ENCODE results near the gene IQSEC3. TPM values are rescaled to one million over a fixed set of nuclear protein-coding genes. Genes with fewer than 3 reads are reported as not detected.
"Not testable (repeated sequence)": the region's sequence is repeated elsewhere in the genome, so short reads cannot be mapped to it uniquely, and the experiment has no call there.

The IQSEC3 gene
- total RNA-seq, 1 experiment from 2014 or later = not detected

GRCh38 chr12:77769-78383 is 11.3 kb downstream of the IQSEC3 start:
- not testable (repeated sequence) for DNase-seq (ENCODE audit: extremely low read depth, low read depth)

GRCh38 chr12:78981-79380 is 12.4 kb downstream of the IQSEC3 start:
- DNase-seq (ENCODE audit: extremely low read depth, low read depth) = no peak

- no peak for DNase-seq (ENCODE audit: extremely low read depth, low read depth)
Observed at GRCh38 chr12:80681-81190, 14.2 kb downstream of the IQSEC3 start.

- DNase-seq (ENCODE audit: extremely low read depth, low read depth) = no peak
Observed at GRCh38 chr12:82740-83139, 16.2 kb downstream of the IQSEC3 start.

GRCh38 chr12:84056-84455 is 17.5 kb downstream of the IQSEC3 start:
- no peak for DNase-seq (ENCODE audit: extremely low read depth, low read depth)

- DNase-seq (ENCODE audit: extremely low read depth, low read depth) = no peak
Observed at GRCh38 chr12:85191-85666, 18.7 kb downstream of the IQSEC3 start.

GRCh38 chr12:87315-87714 is 20.7 kb downstream of the IQSEC3 start:
- DNase-seq (ENCODE audit: extremely low read depth, low read depth) = no peak

- DNase-seq (ENCODE audit: extremely low read depth, low read depth) = no peak
Observed at GRCh38 chr12:87856-88255, 21.3 kb downstream of the IQSEC3 start.

- no peak for DNase-seq (ENCODE audit: extremely low read depth, low read depth)
Observed at GRCh38 chr12:89653-90052, 23.1 kb downstream of the IQSEC3 start.

- DNase-seq (ENCODE audit: extremely low read depth, low read depth) = no peak
Observed at GRCh38 chr12:91213-91612, 24.6 kb downstream of the IQSEC3 start.

GRCh38 chr12:93266-94005 is 26.9 kb downstream of the IQSEC3 start:
- no peak for DNase-seq (ENCODE audit: extremely low read depth, low read depth)

GRCh38 chr12:96543-96942 is 30.0 kb downstream of the IQSEC3 start:
- no peak for DNase-seq (ENCODE audit: extremely low read depth, low read depth)

GRCh38 chr12:98924-99352 is 32.4 kb downstream of the IQSEC3 start:
- DNase-seq (ENCODE audit: extremely low read depth, low read depth) = no peak

- DNase-seq (ENCODE audit: extremely low read depth, low read depth) = no peak
Observed at GRCh38 chr12:99605-100004, 33.0 kb downstream of the IQSEC3 start.

GRCh38 chr12:101969-102878 is 35.7 kb downstream of the IQSEC3 start:
- no peak for DNase-seq (ENCODE audit: extremely low read depth, low read depth)

GRCh38 chr12:102879-103168 is 36.3 kb downstream of the IQSEC3 start:
- DNase-seq (ENCODE audit: extremely low read depth, low read depth) = no peak

GRCh38 chr12:103169-103981 is 36.8 kb downstream of the IQSEC3 start:
- no peak for DNase-seq (ENCODE audit: extremely low read depth, low read depth)

- no peak for DNase-seq (ENCODE audit: extremely low read depth, low read depth)
Observed at GRCh38 chr12:104551-105081, 38.0 kb downstream of the IQSEC3 start.

GRCh38 chr12:105696-106095 is 39.1 kb downstream of the IQSEC3 start:
- DNase-seq (ENCODE audit: extremely low read depth, low read depth) = no peak

- DNase-seq (ENCODE audit: extremely low read depth, low read depth) = no peak
Observed at GRCh38 chr12:106118-106591, 39.6 kb downstream of the IQSEC3 start.
